ENCODE data around the gene FFAR1.

Gene FFAR1

GRCh38 chr19:35345671-35346111 lies 2.0 kb upstream of the FFAR1 start:
- H3K9me3 Mint-ChIP-seq: no peaks in the 10 kb centered on the region
- H3K27ac Mint-ChIP-seq: peak overlapping the region; percentile 98
- H3K4me1 Mint-ChIP-seq: peaks cover 45% of the 10 kb centered on the region
- ATAC-seq (no peak), DNase-seq (no peak)
- peaks cover 5% of the 10 kb centered on the region for H3K36me3 Mint-ChIP-seq (ENCODE audit: low read depth)
- peaks cover 4% of the 10 kb centered on the region for H3K27me3 Mint-ChIP-seq
- peak overlapping the region; percentile 74 for H3K4me3 Mint-ChIP-seq

GRCh38 chr19:35346193-35347052 lies 1.3 kb upstream of the FFAR1 start:
- H3K9me3 Mint-ChIP-seq: no peaks in the 10 kb centered on the region
- peaks cover 5% of the 10 kb centered on the region for H3K36me3 Mint-ChIP-seq (ENCODE audit: low read depth)
- peaks cover 4% of the 10 kb centered on the region for H3K27me3 Mint-ChIP-seq
- peaks cover 45% of the 10 kb centered on the region for H3K4me1 Mint-ChIP-seq
- peak overlapping the region; percentile 74 for H3K4me3 Mint-ChIP-seq
- DNase-seq (peak; percentile 80), ATAC-seq (peak; percentile 37)
- H3K27ac Mint-ChIP-seq: peak overlapping the region; percentile 98

- Mint-ChIP-seq H3K4me1 (peaks cover 48% of the 10 kb centered on the region), H3K36me3 (ENCODE audit: low read depth) (peaks cover 5% of the 10 kb centered on the region), H3K27me3 (no peaks in the 10 kb centered on the region), H3K9me3 (no peaks in the 10 kb centered on the region), H3K4me3 (peak overlapping the region; percentile 74), H3K27ac (peak overlapping the region; percentile 98)
- ATAC-seq (no peak), DNase-seq (no peak)
Measured at GRCh38 chr19:35347930-35348298, 212 bp downstream of the FFAR1 start.

- DNase-seq: no peak
- Mint-ChIP-seq H3K9me3 (no peaks in the 10 kb centered on the region), H3K27ac (no peak overlapping the region), H3K4me1 (peaks cover 53% of the 10 kb centered on the region), H3K36me3 (ENCODE audit: low read depth) (peaks cover 5% of the 10 kb centered on the region), H3K4me3 (no peak overlapping the region), H3K27me3 (no peaks in the 10 kb centered on the region)
- no peak for ATAC-seq
Measured at GRCh38 chr19:35348911-35349611, 1.4 kb downstream of the FFAR1 start.

GRCh38 chr19:35349614-35350521 lies 2.2 kb downstream of the FFAR1 start:
- H3K9me3 Mint-ChIP-seq: no peaks in the 10 kb centered on the region
- H3K36me3 Mint-ChIP-seq (ENCODE audit: low read depth): peaks cover 5% of the 10 kb centered on the region
- ATAC-seq (no peak), DNase-seq (no peak)
- H3K4me3 Mint-ChIP-seq: no peak overlapping the region
- no peaks in the 10 kb centered on the region for H3K27me3 Mint-ChIP-seq
- H3K4me1 Mint-ChIP-seq: peaks cover 55% of the 10 kb centered on the region
- H3K27ac Mint-ChIP-seq: no peak overlapping the region

- peaks cover 5% of the 10 kb centered on the region for H3K36me3 Mint-ChIP-seq (ENCODE audit: low read depth)
Measured at GRCh38 chr19:35350591-35350990, 2.9 kb downstream of the FFAR1 start.

GRCh38 chr19:35351411-35352176 lies 3.9 kb downstream of the FFAR1 start:
- H3K4me3 Mint-ChIP-seq: no peak overlapping the region
- ATAC-seq (no peak), DNase-seq (no peak)
- no peaks in the 10 kb centered on the region for H3K9me3 Mint-ChIP-seq
- peaks cover 2% of the 10 kb centered on the region for H3K36me3 Mint-ChIP-seq (ENCODE audit: low read depth)
- no peak overlapping the region for H3K27ac Mint-ChIP-seq
- H3K4me1 Mint-ChIP-seq: peaks cover 41% of the 10 kb centered on the region
- peaks cover 4% of the 10 kb centered on the region for H3K27me3 Mint-ChIP-seq

More at GRCh38 chr19:35350591-35350990, 2.9 kb downstream of the FFAR1 start:
- H3K27ac Mint-ChIP-seq: no peak overlapping the region
- H3K27me3 Mint-ChIP-seq: no peaks in the 10 kb centered on the region
- ATAC-seq: no peak
- H3K4me1 Mint-ChIP-seq: peaks cover 51% of the 10 kb centered on the region
- no peak overlapping the region for H3K4me3 Mint-ChIP-seq
- H3K9me3 Mint-ChIP-seq: no peaks in the 10 kb centered on the region
- no peak for DNase-seq

GRCh38 chr19:35352177-35352447 lies 4.4 kb downstream of the FFAR1 start:
- H3K27ac Mint-ChIP-seq: no peak overlapping the region
- H3K36me3 Mint-ChIP-seq (ENCODE audit: low read depth): no peaks in the 10 kb centered on the region
- peaks cover 36% of the 10 kb centered on the region for H3K4me1 Mint-ChIP-seq
- peaks cover 4% of the 10 kb centered on the region for H3K27me3 Mint-ChIP-seq
- DNase-seq (no peak), ATAC-seq (no peak)
- no peak overlapping the region for H3K4me3 Mint-ChIP-seq
- no peaks in the 10 kb centered on the region for H3K9me3 Mint-ChIP-seq

- Mint-ChIP-seq H3K27me3 (peaks cover 4% of the 10 kb centered on the region), H3K4me3 (no peak overlapping the region), H3K27ac (no peak overlapping the region), H3K36me3 (ENCODE audit: low read depth) (no peaks in the 10 kb centered on the region), H3K9me3 (no peaks in the 10 kb centered on the region), H3K4me1 (peaks cover 36% of the 10 kb centered on the region)
- DNase-seq (peak; percentile 80), ATAC-seq (peak; percentile 64)
Measured at GRCh38 chr19:35352448-35353304, 5.0 kb downstream of the FFAR1 start.

- no peak for DNase-seq
- no peak for ATAC-seq
- no peaks in the 10 kb centered on the region for H3K36me3 Mint-ChIP-seq (ENCODE audit: low read depth)
- H3K4me3 Mint-ChIP-seq: no peak overlapping the region
- H3K9me3 Mint-ChIP-seq: no peaks in the 10 kb centered on the region
- H3K27me3 Mint-ChIP-seq: peaks cover 4% of the 10 kb centered on the region
- H3K27ac Mint-ChIP-seq: no peak overlapping the region
- H3K4me1 Mint-ChIP-seq: peaks cover 34% of the 10 kb centered on the region
Measured at GRCh38 chr19:35353635-35354034, 5.9 kb downstream of the FFAR1 start.

GRCh38 chr19:35354898-35355297 lies 7.2 kb downstream of the FFAR1 start:
- H3K4me1 Mint-ChIP-seq: peaks cover 25% of the 10 kb centered on the region
- no peak overlapping the region for H3K4me3 Mint-ChIP-seq
- no peaks in the 10 kb centered on the region for H3K36me3 Mint-ChIP-seq (ENCODE audit: low read depth)
- peaks cover 4% of the 10 kb centered on the region for H3K27me3 Mint-ChIP-seq
- no peaks in the 10 kb centered on the region for H3K9me3 Mint-ChIP-seq
- H3K27ac Mint-ChIP-seq: no peak overlapping the region
- ATAC-seq (no peak), DNase-seq (no peak)

- no peaks in the 10 kb centered on the region for H3K36me3 Mint-ChIP-seq (ENCODE audit: low read depth)
- ATAC-seq (no peak), DNase-seq (no peak)
- no peak overlapping the region for H3K27ac Mint-ChIP-seq
- no peaks in the 10 kb centered on the region for H3K9me3 Mint-ChIP-seq
- H3K4me3 Mint-ChIP-seq: no peak overlapping the region
- H3K4me1 Mint-ChIP-seq: peaks cover 25% of the 10 kb centered on the region
- H3K27me3 Mint-ChIP-seq: peaks cover 4% of the 10 kb centered on the region
Measured at GRCh38 chr19:35355791-35356460, 8.2 kb downstream of the FFAR1 start.

All from activated naive CD8-positive, alpha-beta T cell treated with anti-CD3 and anti-CD28 coated beads, Interleukin-2, amount 50 U/mL, for 24 hours (primary cell).